GM12878 (cell line): ENCODE measurements around the gene XKR3. TPM values are rescaled to one million over a fixed set of nuclear protein-coding genes. Genes with fewer than 3 reads are reported as not detected.

Experiments
- ATAC-seq: fragments of 200-7000 bp; cut with Tn5 transposase; 3 replicates; pipeline ENCODE4 v1.9.1; 2020; ENCODE audit warnings: mild to moderate bottlenecking, moderate library complexity
- BruUV-seq: library from RNA; stranded (reverse); fragments of 400-500 nt; replicated peaks from 2 replicates; lab custom pipeline; 2021; lab: Mats Ljungman, UMichigan
- CTCF ChIA-PET: fragments of 300-600 bp; sonication (Branson Sonifier 250); formaldehyde crosslinking; extraction: SDS; loops from one replicate; lab custom pipeline; 2021; ENCODE audit warnings: inconsistent platforms; lab: Yijun Ruan, JAX
- POLR2A ChIA-PET: fragments of 350-600 bp; formaldehyde crosslinking; extraction: SDS; loops from one replicate; lab custom pipeline; 2021; ENCODE audit warnings: inconsistent platforms; lab: Charles Lee
- RAD21 ChIA-PET: fragments of 300-600 bp; sonication (Branson Sonifier 250); formaldehyde crosslinking; loops from one replicate; lab custom pipeline; 2023; ENCODE audit warnings: antibody characterized with exemption; ENCODE audit not compliant: unreplicated experiment; lab: Charles Lee
- SMC1A ChIA-PET: fragments of 300-600 bp; sonication (Branson Sonifier 250); formaldehyde crosslinking; loops from one replicate; lab custom pipeline; 2023; ENCODE audit not compliant: unreplicated experiment, uncharacterized antibody; lab: Charles Lee
- DNase-seq: peaks from one replicate; pipeline ENCODE4 v3.0.0-alpha.2; 2011; ENCODE audit warnings: low read depth, low spot score
- FAIRE-seq: peaks from 3 replicates; lab custom pipeline; 2011; peaks lifted over from hg19 to GRCh38; lab: Jason Lieb, UNC
- H2AFZ ChIP-seq: 2 replicates; pipeline ENCODE4 v1.6.0; 2011; ENCODE audit warnings: low read depth, low read length, control low read depth; ENCODE audit not compliant: control insufficient read depth
- H3K27ac ChIP-seq: 2 replicates; pipeline ENCODE4 v1.5.1; 2011; ENCODE audit warnings: control low read depth; ENCODE audit not compliant: control insufficient read depth, insufficient read depth
- H3K27me3 ChIP-seq, 2 experiments: replicated peaks in 1 of 2; 2 replicates each; pipeline versions ENCODE4 v1.6.0 to v1.6.1; 2011; ENCODE audit warnings: low read length in 1 of 2; ENCODE audit not compliant: control insufficient read depth in 2 of 2, insufficient read depth in 2 of 2
- H3K36me3 ChIP-seq, 2 experiments: 2 replicates each; pipeline ENCODE4 v1.5.1; 2011; ENCODE audit warnings: low read length in 1 of 2; ENCODE audit not compliant: control insufficient read depth in 2 of 2, insufficient read depth in 2 of 2
- H3K4me1 ChIP-seq: 2 replicates; pipeline ENCODE4 v1.6.1; 2011; ENCODE audit warnings: mild to moderate bottlenecking, low read length, moderate library complexity, mixed read lengths; ENCODE audit not compliant: control insufficient read depth, insufficient read depth
- H3K4me2 ChIP-seq: 2 replicates; pipeline ENCODE4 v1.6.0; 2011; ENCODE audit warnings: control low read depth; ENCODE audit not compliant: control insufficient read depth, insufficient read depth
- H3K4me3 ChIP-seq: fragments of 200-600 bp; sonication (generic); 2 replicates; pipeline ENCODE4 v1.5.1; 2016
- H3K79me2 ChIP-seq: 2 replicates; pipeline ENCODE4 v1.6.0; 2011; ENCODE audit warnings: low read length; ENCODE audit not compliant: control insufficient read depth, insufficient read depth
- H3K9ac ChIP-seq: 2 replicates; pipeline ENCODE4 v1.8.0; 2011; ENCODE audit warnings: low read length, control low read depth, mixed read lengths; ENCODE audit not compliant: control insufficient read depth, insufficient read depth
- H3K9me3 ChIP-seq: replicated peaks from 3 replicates; pipeline ENCODE4 v1.5.1; 2011; ENCODE audit warnings: mild to moderate bottlenecking, low read length; ENCODE audit not compliant: control insufficient read depth, insufficient read depth
- H4K20me1 ChIP-seq: 2 replicates; pipeline ENCODE4 v1.6.0; 2011; ENCODE audit not compliant: control insufficient read depth, insufficient read depth
- BACH1 ChIP-seq: fragments of 450-650 bp; IDR thresholded peaks from 2 replicates; pipeline ENCODE4 v1.6.1; 2017; ENCODE audit warnings: mild to moderate bottlenecking, borderline replicate concordance
- CTCF ChIP-seq, 3 experiments: IDR thresholded peaks in 2 of 3; conservative IDR thresholded peaks in 1 of 3; 2 replicates each; pipeline ENCODE4 v1.5.1; 2011; ENCODE audit warnings: low read depth in 3 of 3, low read length in 3 of 3, mild to moderate bottlenecking in 3 of 3, control low read depth in 2 of 3, moderate library complexity in 2 of 3, inconsistent platforms in 1 of 3, mixed read lengths in 1 of 3; ENCODE audit not compliant: control insufficient read depth in 2 of 3, insufficient read depth in 1 of 3; ENCODE audit errors: extremely low read depth in 1 of 3
- EP300 ChIP-seq, 2 experiments: fragments of 150-350 bp in 1 of 2; IDR thresholded peaks; 2 replicates each; pipeline ENCODE4 v1.6.1; 2011 to 2012; ENCODE audit warnings: low read depth in 2 of 2, low read length in 2 of 2, borderline replicate concordance in 1 of 2, improper control_type of control experiment in 1 of 2, inconsistent platforms in 1 of 2; ENCODE audit not compliant: control insufficient read depth in 1 of 2
- ESRRA ChIP-seq: IDR thresholded peaks from 2 replicates; pipeline ENCODE4 v1.6.1; 2012; ENCODE audit warnings: mild to moderate bottlenecking, low read length, improper control_type of control experiment
- HCFC1 ChIP-seq: fragments of 150-350 bp; IDR thresholded peaks from 2 replicates; pipeline ENCODE4 v1.6.1; 2014; ENCODE audit warnings: low read length
- KAT2A ChIP-seq: conservative IDR thresholded peaks from 2 replicates; pipeline ENCODE4 v1.6.1; 2011; ENCODE audit warnings: low read depth, low read length; ENCODE audit not compliant: control insufficient read depth
- MTA2 ChIP-seq: fragments of 450-650 bp; IDR thresholded peaks from 2 replicates; pipeline ENCODE4 v1.6.1; 2016; ENCODE audit warnings: low read depth, mild to moderate bottlenecking, moderate library complexity
- MXI1 ChIP-seq: fragments of 150-350 bp; IDR thresholded peaks from 2 replicates; pipeline ENCODE4 v1.6.1; 2011; ENCODE audit warnings: low read depth, mild to moderate bottlenecking, inconsistent platforms, low read length, improper control_type of control experiment
- NR2C2 ChIP-seq: IDR thresholded peaks from 2 replicates; pipeline ENCODE4 v1.6.1; 2011; ENCODE audit warnings: borderline replicate concordance, low read depth; ENCODE audit not compliant: control insufficient read depth, insufficient read length
- PAX8 ChIP-seq: fragments of 450-650 bp; IDR thresholded peaks from 2 replicates; pipeline ENCODE4 v1.6.1; 2017; ENCODE audit warnings: mild to moderate bottlenecking, moderate library complexity
- POLR2AphosphoS5 ChIP-seq: IDR thresholded peaks from 2 replicates; pipeline ENCODE4 v1.6.1; 2011; ENCODE audit warnings: mild to moderate bottlenecking, low read length, inconsistent platforms
- RAD21 ChIP-seq: IDR thresholded peaks from 2 replicates; pipeline ENCODE4 v1.6.1; 2011; ENCODE audit warnings: mild to moderate bottlenecking, low read depth, low read length, moderate library complexity; ENCODE audit not compliant: insufficient read depth
- SIN3A ChIP-seq: IDR thresholded peaks from 2 replicates; pipeline ENCODE4 v1.6.1; 2012; ENCODE audit warnings: low read depth, low read length, improper control_type of control experiment
- SUPT20H ChIP-seq: IDR thresholded peaks from 2 replicates; pipeline ENCODE4 v1.6.1; 2011; ENCODE audit warnings: low read depth, mild to moderate bottlenecking, low read length, moderate library complexity, borderline replicate concordance; ENCODE audit not compliant: control insufficient read depth
- TARDBP ChIP-seq: IDR thresholded peaks from 2 replicates; pipeline ENCODE4 v1.6.1; 2016; ENCODE audit warnings: borderline replicate concordance
- TCF12 ChIP-seq: IDR thresholded peaks from 2 replicates; pipeline ENCODE4 v1.6.1; 2011; ENCODE audit warnings: low read depth, mild to moderate bottlenecking, low read length
- ZNF207 ChIP-seq: fragments of 450-650 bp; IDR thresholded peaks from 2 replicates; pipeline ENCODE4 v1.6.1; 2014; ENCODE audit warnings: antibody characterized with exemption, mild to moderate bottlenecking, borderline replicate concordance
- ZNF24 ChIP-seq: fragments of 450-650 bp; IDR thresholded peaks from 2 replicates; pipeline ENCODE4 v1.6.1; 2017; ENCODE audit warnings: antibody characterized with exemption, mild to moderate bottlenecking
- ZZZ3 ChIP-seq: IDR thresholded peaks from 2 replicates; pipeline ENCODE4 v1.6.1; 2011; ENCODE audit warnings: low read depth; ENCODE audit not compliant: control insufficient read depth, insufficient read length
- WGBS: methylation state at CpG from one replicate; pipeline ENCODE4 v1.1.6; 2016; ENCODE audit warnings: low lambda C conversion rate; ENCODE audit not compliant: insufficient replicate concordance, insufficient coverage; ENCODE audit errors: missing lambda C conversion rate; 5-methylcytosine and 5-hydroxymethylcytosine counted together
- in situ Hi-C: fragments of 300-500 bp; cut with MboI; formaldehyde crosslinking; loops from 9 replicates; pipeline ENCODE4 v1.14.3; 2018; ENCODE audit warnings: mixed read lengths
- intact Hi-C: fragments of 100-400 bp; cut with micrococcal nuclease; formaldehyde crosslinking; loops from one replicate; pipeline ENCODE4 v1.14.2; 2022; ENCODE audit not compliant: unreplicated experiment
- polyA plus RNA-seq, 11 experiments: library from polyadenylated mRNA; depleted of rRNA in 4 of 11; unstranded in 6 of 11; stranded (reverse) in 5 of 11; fragments of >200 nt; fragmentation: Nextera tagmentation in 4 of 11; fragmentation: Illumina TruSeq in 1 of 11; extraction: Ambion mirVana in 4 of 11; extraction: Trizol in 1 of 11; gene quantifications; 1 replicate in 1 of 11; 2 replicates in 10 of 11; pipeline versions ENCODE4 v1.2.1 to v1.2.3, GENCODE V29; 2011 to 2016; ENCODE audit warnings: inconsistent platforms in 2 of 11, missing spikeins in 2 of 11, low read depth in 1 of 11
- total RNA-seq, 4 experiments: library from RNA; depleted of rRNA in 3 of 4; stranded (reverse); fragments of >200 nt in 3 of 4; fragmentation: Illumina TruSeq in 1 of 4; extraction: Trizol in 1 of 4; gene quantifications; 2 replicates each; pipeline versions ENCODE4 v1.2.1 to v1.2.3, GENCODE V29; 2013 to 2021
- TF ChIP-seq, protein P1 (sequence below): IDR thresholded peaks from 2 replicates; pipeline ENCODE4 v1.6.1; 2011; ENCODE audit warnings: mild to moderate bottlenecking, low read depth, low read length, moderate library complexity; ENCODE audit not compliant: insufficient replicate concordance

The XKR3 gene
- total and polyA plus RNA-seq, 10 of the 15 experiments (the other 5 are each of a cell fraction or from before 2014, with no cell fraction given): 0.09 to 0.14 TPM; not detected in 8

DNA sequence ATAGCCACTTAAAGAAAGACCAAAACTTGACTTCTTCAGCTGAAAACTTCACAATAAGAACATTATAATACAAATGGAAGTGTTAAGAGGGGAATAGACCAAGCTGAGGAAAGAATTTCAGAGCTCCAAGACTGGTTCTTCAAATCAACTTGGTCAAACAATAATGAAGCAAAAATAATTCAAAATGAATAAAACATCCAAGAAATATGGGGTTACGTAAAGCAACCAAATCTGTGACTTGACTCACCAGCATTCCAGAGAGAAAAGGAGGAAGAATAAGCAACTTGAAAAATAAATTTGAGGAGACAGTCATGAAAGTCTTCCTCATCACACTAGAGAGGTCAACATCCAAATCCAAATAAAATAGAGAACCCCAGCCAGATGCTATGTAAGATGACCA is 31.4 kb downstream of the XKR3 start:
- no peaks in the 10 kb centered on the region for H3K27me3 ChIP-seq
- H3K4me1 ChIP-seq: no peaks in the 10 kb centered on the region
- TF ChIP-seq CTCF (IDR thresholded peaks at IDR 0.05 in 2 of 3, conservative IDR thresholded peaks at IDR 0.05 in 1 of 3; ENCODE audit: control insufficient read depth in 2 of 3, extremely low read depth in 1 of 3, insufficient read depth in 1 of 3, low read depth in 3 of 3, low read length in 3 of 3) (no peak), ZNF207 (no peak), POLR2AphosphoS5 (no peak), KAT2A (no peak), TCF12 (no peak), NR2C2 (no peak), BACH1 (no peak), MTA2 (no peak), SIN3A (no peak), ZNF24 (no peak), TARDBP (no peak), MXI1 (no peak), SUPT20H (no peak), ESRRA (no peak), RAD21 (no peak), HCFC1 (no peak), EP300 (IDR thresholded peaks at IDR 0.05; ENCODE audit: borderline replicate concordance in 1 of 2, control insufficient read depth in 1 of 2, low read depth in 2 of 2, low read length in 2 of 2) (no peak), PAX8 (no peak), ZZZ3 (no peak)
- TF ChIP-seq, protein P1, sequence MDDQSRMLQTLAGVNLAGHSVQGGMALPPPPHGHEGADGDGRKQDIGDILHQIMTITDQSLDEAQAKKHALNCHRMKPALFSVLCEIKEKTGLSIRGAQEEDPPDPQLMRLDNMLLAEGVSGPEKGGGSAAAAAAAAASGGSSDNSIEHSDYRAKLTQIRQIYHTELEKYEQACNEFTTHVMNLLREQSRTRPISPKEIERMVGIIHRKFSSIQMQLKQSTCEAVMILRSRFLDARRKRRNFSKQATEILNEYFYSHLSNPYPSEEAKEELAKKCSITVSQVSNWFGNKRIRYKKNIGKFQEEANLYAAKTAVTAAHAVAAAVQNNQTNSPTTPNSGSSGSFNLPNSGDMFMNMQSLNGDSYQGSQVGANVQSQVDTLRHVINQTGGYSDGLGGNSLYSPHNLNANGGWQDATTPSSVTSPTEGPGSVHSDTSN: no peak
- no peaks in the 10 kb centered on the region for H3K36me3 ChIP-seq
- WGBS: 14% methylated on average over 1 of the region's 1 CpG
- BruUV-seq: no TSS peak
- H4K20me1 ChIP-seq: no peaks in the 10 kb centered on the region
- no peak overlapping the region for H3K4me2 ChIP-seq
- H3K4me3 ChIP-seq: no peak overlapping the region
- no peaks in the 10 kb centered on the region for H3K9me3 ChIP-seq
- ATAC-seq (no peak), FAIRE-seq (no peak), DNase-seq (no peak)
- in situ Hi-C loops (no loop called here), intact Hi-C loops (no loop called here)
- RAD21 ChIA-PET: no interaction called here
- CTCF ChIA-PET: no interaction called here
- no peak overlapping the region for H2AFZ ChIP-seq
- H3K79me2 ChIP-seq: no peaks in the 10 kb centered on the region
- SMC1A ChIA-PET: no interaction called here
- no peak overlapping the region for H3K9ac ChIP-seq
- H3K27ac ChIP-seq: no peak overlapping the region
- POLR2A ChIA-PET: no interaction called here
